DND-41 (cell line): Measurements from ENCODE around the gene IFNA16.
A peak's percentile ranks its signal among the peaks of the same experiment; 100 is the strongest.
"Not testable (repeated sequence)": the region's sequence is repeated elsewhere in the genome, so short reads cannot be mapped to it uniquely, and the experiment has no call there.

Source experiments
- ATAC-seq: fragments of 200-7000 bp; cut with Tn5 transposase; 3 replicates; pipeline ENCODE4 v1.9.1; 2021; ENCODE audit warnings: low read depth; ENCODE audit not compliant: insufficient read depth
- DNase-seq: peaks from one replicate; pipeline ENCODE4 v3.0.0-alpha.2; 2020
- H2AFZ ChIP-seq: 2 replicates; pipeline ENCODE4 v1.6.0; 2012; ENCODE audit warnings: low read depth, low read length
- H3K27ac ChIP-seq: 2 replicates; pipeline ENCODE4 v1.5.1; 2012; ENCODE audit warnings: low read length, inconsistent platforms
- H3K27me3 ChIP-seq: fragments of 200-600 bp; sonication (generic); 2 replicates; pipeline ENCODE4 v1.6.0; 2012; ENCODE audit warnings: low read length, mild to moderate bottlenecking, inconsistent platforms; ENCODE audit not compliant: insufficient read depth, poor library complexity
- H3K36me3 ChIP-seq: 2 replicates; pipeline ENCODE4 v1.5.1; 2012; ENCODE audit warnings: low read length, inconsistent platforms; ENCODE audit not compliant: insufficient read depth
- H3K4me1 ChIP-seq: 2 replicates; pipeline ENCODE4 v1.5.1; 2012; ENCODE audit warnings: mild to moderate bottlenecking, low read length; ENCODE audit not compliant: insufficient read depth
- H3K4me2 ChIP-seq: 2 replicates; pipeline ENCODE4 v1.6.0; 2012; ENCODE audit warnings: mild to moderate bottlenecking, moderate library complexity, low read length, inconsistent platforms; ENCODE audit not compliant: insufficient read depth
- H3K4me3 ChIP-seq, 2 experiments: fragments of 200-600 bp in 1 of 2; shearing (Covaris generic) in 1 of 2; 2 replicates each; pipeline ENCODE4 v1.5.1; 2012 to 2016; ENCODE audit warnings: inconsistent platforms in 2 of 2, low read length in 2 of 2, mild to moderate bottlenecking in 2 of 2, low read depth in 1 of 2, moderate library complexity in 1 of 2
- H3K79me2 ChIP-seq: 2 replicates; pipeline ENCODE4 v1.6.0; 2012; ENCODE audit warnings: low read length, inconsistent platforms; ENCODE audit not compliant: insufficient read depth
- H3K9ac ChIP-seq: 2 replicates; pipeline ENCODE4 v1.6.0; 2012; ENCODE audit warnings: low read depth, mild to moderate bottlenecking, inconsistent platforms, low read length, moderate library complexity
- H3K9me3 ChIP-seq: 2 replicates; pipeline ENCODE4 v1.5.1; 2012; ENCODE audit warnings: low read length, moderate library complexity, mild to moderate bottlenecking, inconsistent platforms; ENCODE audit not compliant: insufficient read depth, severe bottlenecking
- H4K20me1 ChIP-seq: 2 replicates; pipeline ENCODE4 v1.6.0; 2012; ENCODE audit warnings: low read length; ENCODE audit not compliant: insufficient read depth
- CTCF ChIP-seq: IDR thresholded peaks from 2 replicates; pipeline ENCODE4 v1.5.1; 2012; ENCODE audit warnings: borderline replicate concordance, low read length, moderate library complexity, mild to moderate bottlenecking; ENCODE audit not compliant: poor library complexity, severe bottlenecking; ENCODE audit errors: extremely low read depth
- EZH2 ChIP-seq: IDR thresholded peaks from 3 replicates; pipeline ENCODE4 v1.6.1; 2012; ENCODE audit warnings: borderline replicate concordance, low read depth, mild to moderate bottlenecking, moderate library complexity, low read length, inconsistent platforms; ENCODE audit not compliant: severe bottlenecking

The IFNA16 gene

GRCh38 chr9:21228122-21228521 lies 11.0 kb upstream of the IFNA16 start, which contains the start of gene IFNA17:
TSS of gene IFNA17 (minus strand) at chr9:21228222. CDS start at chr9:21228173, 49 bp downstream.
- Histone ChIP-seq H4K20me1 (no peaks in the 10 kb centered on the region), H3K4me1 (no peaks in the 10 kb centered on the region), H3K9ac (no peak within 1 kb of the TSS), H3K4me3 (no peak within 1 kb of the TSS), H3K9me3 (no peaks in the 10 kb centered on the region), H3K79me2 (no peaks in the 10 kb centered on the region), H3K27ac (no peak within 1 kb of the TSS), H3K36me3 (no peaks in the 10 kb centered on the region), H3K4me2 (no peak within 1 kb of the TSS), H2AFZ (no peak within 1 kb of the TSS), H3K27me3 (no peaks in the 10 kb centered on the region)
- DNase-seq (no peak), ATAC-seq (no peak)
- no peak for TF ChIP-seq EZH2

DNA sequence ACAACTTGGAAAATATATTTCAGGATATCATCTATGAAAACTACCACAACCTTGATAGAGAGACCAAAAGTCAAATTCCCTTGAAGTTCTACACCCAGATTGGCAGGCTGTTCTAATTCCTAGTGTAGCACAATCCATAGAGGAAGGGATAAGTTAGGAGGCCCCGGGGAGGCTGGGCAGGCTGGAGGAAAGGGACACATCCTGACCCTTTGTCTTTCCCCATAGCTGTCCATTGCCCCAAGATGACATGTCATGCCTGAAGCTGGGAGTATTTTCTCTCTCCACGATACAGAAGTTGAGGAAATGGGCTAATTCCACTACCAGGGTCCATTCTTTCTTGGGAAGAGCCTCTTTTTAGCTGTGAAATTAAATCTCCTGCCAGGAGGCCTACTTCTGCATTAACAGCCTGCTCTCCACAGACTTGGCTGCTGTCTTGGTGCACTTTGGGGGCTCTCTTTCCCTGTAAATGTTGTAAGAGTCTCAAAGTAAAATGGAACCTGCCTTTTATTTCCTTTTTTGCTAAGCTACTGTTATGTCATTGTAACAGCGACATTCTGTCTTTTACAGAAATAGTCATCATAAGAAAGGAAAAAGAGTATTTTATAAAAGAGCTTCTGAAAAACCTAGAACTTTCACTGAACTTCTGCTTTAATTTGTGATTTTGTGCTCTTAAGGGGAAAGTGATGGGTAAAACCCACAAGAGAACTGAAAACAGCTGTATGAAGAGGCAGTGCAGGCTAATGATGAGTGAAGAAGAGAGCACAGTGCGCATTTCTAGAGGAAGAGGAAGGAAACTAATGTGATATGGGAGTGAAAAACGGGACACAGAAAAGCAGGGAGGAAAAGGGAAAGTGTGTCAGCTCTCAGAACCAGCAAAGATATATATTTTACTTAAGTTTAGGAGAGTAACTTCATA lies 3.4 kb downstream of the IFNA16 start:
- not testable (repeated sequence) for H3K4me2 ChIP-seq, H3K36me3 ChIP-seq, H3K79me2 ChIP-seq, H3K27me3 ChIP-seq, DNase-seq, H3K4me1 ChIP-seq, H3K4me3 ChIP-seq, H3K27ac ChIP-seq, H2AFZ ChIP-seq, H4K20me1 ChIP-seq, H3K9me3 ChIP-seq, H3K9ac ChIP-seq
- ATAC-seq: peak; percentile 60; the same call in 2 of the 3 replicates
- TF ChIP-seq CTCF: peak; percentile 64

- not testable (repeated sequence) for DNase-seq, H3K4me1 ChIP-seq, H2AFZ ChIP-seq, H3K4me2 ChIP-seq, ATAC-seq, H3K79me2 ChIP-seq, H3K4me3 ChIP-seq, H3K27me3 ChIP-seq, H3K36me3 ChIP-seq, H4K20me1 ChIP-seq, H3K9ac ChIP-seq, H3K27ac ChIP-seq, H3K9me3 ChIP-seq
Measured at GRCh38 chr9:21212160-21212559, 5.0 kb downstream of the IFNA16 start.

DNA sequence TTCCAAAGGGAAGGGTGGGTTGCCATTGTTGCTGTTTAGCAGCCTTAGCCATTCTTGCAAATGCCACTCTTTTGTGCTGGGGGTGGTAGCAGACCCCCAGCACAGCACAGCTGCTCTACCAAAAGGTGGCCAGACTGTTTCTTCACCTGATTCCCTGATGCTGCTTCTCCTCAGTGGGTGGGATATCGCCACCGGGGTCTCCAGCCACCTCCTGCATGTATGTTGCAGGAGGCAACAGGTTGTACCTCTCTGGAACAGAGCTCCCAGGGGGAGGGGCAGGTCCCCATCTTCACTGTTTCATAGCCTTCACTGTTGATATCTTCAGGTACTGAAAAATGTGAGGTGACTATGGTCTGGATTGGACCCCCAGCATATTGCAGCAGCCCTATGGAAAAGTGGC lies 6.3 kb downstream of the IFNA16 start:
- not testable (repeated sequence) for H3K9ac ChIP-seq

GRCh38 chr9:21210311-21210710 lies 6.8 kb downstream of the IFNA16 start:
- Histone ChIP-seq H3K4me1 (no peaks in the 10 kb centered on the region), H3K9ac (no peak overlapping the region), H3K9me3 (no peaks in the 10 kb centered on the region), H3K36me3 (no peaks in the 10 kb centered on the region), H3K79me2 (no peaks in the 10 kb centered on the region), H3K27me3 (no peaks in the 10 kb centered on the region), H3K4me2 (no peak overlapping the region), H2AFZ (no peak overlapping the region), H3K27ac (no peak overlapping the region), H4K20me1 (no peaks in the 10 kb centered on the region), H3K4me3 (no peak overlapping the region)
- DNase-seq: no peak
- no peak for TF ChIP-seq CTCF
- TF ChIP-seq EZH2: no peak
- no peak for ATAC-seq

More for the DNA sequence above, 6.3 kb downstream of the IFNA16 start:
- not testable (repeated sequence) for H3K79me2 ChIP-seq, H3K4me1 ChIP-seq, H3K36me3 ChIP-seq, H3K4me3 ChIP-seq, ATAC-seq, H3K27ac ChIP-seq, H2AFZ ChIP-seq, H4K20me1 ChIP-seq, H3K4me2 ChIP-seq, DNase-seq, H3K27me3 ChIP-seq, H3K9me3 ChIP-seq

- not testable (repeated sequence) for ATAC-seq, DNase-seq, H3K4me2 ChIP-seq, H3K9me3 ChIP-seq, H3K4me3 ChIP-seq, H3K27me3 ChIP-seq, H4K20me1 ChIP-seq, H3K4me1 ChIP-seq, H3K9ac ChIP-seq, H2AFZ ChIP-seq, H3K36me3 ChIP-seq, H3K27ac ChIP-seq, H3K79me2 ChIP-seq
Measured at GRCh38 chr9:21207043-21207442, 10.1 kb downstream of the IFNA16 start, which contains the start of gene IFNA10. TSS of gene IFNA10 (minus strand) at chr9:21207143. CDS start at chr9:21207097, 46 bp downstream.
